HL-60 (cell line): ENCODE data around the gene STK32B.

ENCODE experiments used
- CTCF ChIP-seq: IDR thresholded peaks from one replicate; pipeline ENCODE4 v1.5.1; 2011; ENCODE audit warnings: low read length, control low read depth, inconsistent platforms; ENCODE audit not compliant: insufficient read depth
- POLR2AphosphoS5 ChIP-seq: IDR thresholded peaks from 2 replicates; pipeline ENCODE4 v1.6.1; 2012; ENCODE audit warnings: low read depth

GRCh38 chr4:5184606-5185005 lies 133.3 kb downstream of the STK32B start:
- no peak for TF ChIP-seq CTCF
- TF ChIP-seq POLR2AphosphoS5, result no peak
